A673 (cell line): Measurements from ENCODE around the gene NACA2.

Source experiments
- EZH2 ChIP-seq: fragments of 200-600 bp; sonication (generic); IDR thresholded peaks from 2 replicates; pipeline ENCODE4 v1.6.1; 2017; ENCODE audit warnings: borderline replicate concordance, low read depth, mild to moderate bottlenecking, mixed read lengths, antibody characterized with exemption, low read length; ENCODE audit not compliant: poor library complexity, severe bottlenecking
- TF ChIP-seq, protein P1 (sequence below): fragments of 300-800, 200-600 bp; sonication (generic); conservative IDR thresholded peaks from 2 replicates; pipeline ENCODE4 v1.5.1; 2017; ENCODE audit warnings: low read depth, mild to moderate bottlenecking, antibody characterized with exemption, low read length, moderate library complexity, mixed read lengths

DNA sequence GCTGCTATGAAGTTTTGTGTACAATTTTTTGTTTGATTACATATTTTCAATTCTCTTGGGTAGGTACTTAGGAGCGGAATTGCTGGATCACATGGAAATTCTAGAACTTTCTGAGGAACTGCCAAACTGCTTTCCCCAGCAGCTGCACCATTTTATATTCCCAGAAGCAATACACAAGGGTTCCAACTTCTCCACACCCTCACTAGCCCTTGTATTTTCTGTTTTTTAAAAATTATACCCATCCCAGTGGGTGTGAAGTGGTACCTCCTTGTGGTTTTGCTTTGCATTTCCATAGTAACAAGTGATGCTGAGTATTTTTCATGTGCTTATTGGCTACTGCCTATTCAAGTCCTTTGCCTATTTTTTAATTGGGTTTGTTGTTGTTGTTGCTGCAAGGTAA lies 20.9 kb downstream of the NACA2 start:
- TF ChIP-seq, protein P1, sequence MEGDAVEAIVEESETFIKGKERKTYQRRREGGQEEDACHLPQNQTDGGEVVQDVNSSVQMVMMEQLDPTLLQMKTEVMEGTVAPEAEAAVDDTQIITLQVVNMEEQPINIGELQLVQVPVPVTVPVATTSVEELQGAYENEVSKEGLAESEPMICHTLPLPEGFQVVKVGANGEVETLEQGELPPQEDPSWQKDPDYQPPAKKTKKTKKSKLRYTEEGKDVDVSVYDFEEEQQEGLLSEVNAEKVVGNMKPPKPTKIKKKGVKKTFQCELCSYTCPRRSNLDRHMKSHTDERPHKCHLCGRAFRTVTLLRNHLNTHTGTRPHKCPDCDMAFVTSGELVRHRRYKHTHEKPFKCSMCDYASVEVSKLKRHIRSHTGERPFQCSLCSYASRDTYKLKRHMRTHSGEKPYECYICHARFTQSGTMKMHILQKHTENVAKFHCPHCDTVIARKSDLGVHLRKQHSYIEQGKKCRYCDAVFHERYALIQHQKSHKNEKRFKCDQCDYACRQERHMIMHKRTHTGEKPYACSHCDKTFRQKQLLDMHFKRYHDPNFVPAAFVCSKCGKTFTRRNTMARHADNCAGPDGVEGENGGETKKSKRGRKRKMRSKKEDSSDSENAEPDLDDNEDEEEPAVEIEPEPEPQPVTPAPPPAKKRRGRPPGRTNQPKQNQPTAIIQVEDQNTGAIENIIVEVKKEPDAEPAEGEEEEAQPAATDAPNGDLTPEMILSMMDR: no peak
- no peak for TF ChIP-seq EZH2
